ENCODE measurements around the gene SNX8.
A peak's percentile ranks its signal among the peaks of the same experiment; 100 is the strongest.
"Not testable (repeated sequence)": the region's sequence is repeated elsewhere in the genome, so short reads cannot be mapped to it uniquely, and the experiment has no call there.

SNX8 gene, protein sequence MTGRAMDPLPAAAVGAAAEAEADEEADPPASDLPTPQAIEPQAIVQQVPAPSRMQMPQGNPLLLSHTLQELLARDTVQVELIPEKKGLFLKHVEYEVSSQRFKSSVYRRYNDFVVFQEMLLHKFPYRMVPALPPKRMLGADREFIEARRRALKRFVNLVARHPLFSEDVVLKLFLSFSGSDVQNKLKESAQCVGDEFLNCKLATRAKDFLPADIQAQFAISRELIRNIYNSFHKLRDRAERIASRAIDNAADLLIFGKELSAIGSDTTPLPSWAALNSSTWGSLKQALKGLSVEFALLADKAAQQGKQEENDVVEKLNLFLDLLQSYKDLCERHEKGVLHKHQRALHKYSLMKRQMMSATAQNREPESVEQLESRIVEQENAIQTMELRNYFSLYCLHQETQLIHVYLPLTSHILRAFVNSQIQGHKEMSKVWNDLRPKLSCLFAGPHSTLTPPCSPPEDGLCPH

GRCh38 chr7:2314209-2314955, at the start of gene SNX8:
Gene SNX8, minus strand, starts transcription at chr7:2314441. Its CDS starts 20 bp downstream, at chr7:2314421.
- DNase-seq (ENCODE audit: low read depth): peak; percentile 92

GRCh38 chr7:2362385-2363088, 48.3 kb upstream of the SNX8 start:
- DNase-seq (ENCODE audit: low read depth): no peak

DNA sequence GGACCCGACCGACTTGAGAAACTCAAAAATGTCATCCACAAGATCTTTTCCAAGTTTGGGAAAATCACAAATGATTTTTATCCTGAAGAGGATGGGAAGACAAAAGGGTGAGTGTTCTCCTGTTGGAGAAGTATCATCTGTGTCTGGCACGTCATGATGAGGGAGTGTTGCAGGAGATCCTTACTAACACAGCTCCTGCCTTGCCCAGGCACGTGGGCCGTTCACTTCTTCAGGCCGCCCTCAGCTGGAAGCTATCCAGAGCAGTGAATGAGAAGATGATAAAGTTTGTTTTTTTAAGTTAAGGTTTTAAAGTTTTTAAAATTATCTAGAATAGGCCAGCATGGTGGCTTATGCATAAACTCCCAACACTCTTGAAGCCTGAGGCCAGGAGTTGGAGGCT, 46.6 kb upstream of the SNX8 start:
- no peak for DNase-seq (ENCODE audit: low read depth)

DNA sequence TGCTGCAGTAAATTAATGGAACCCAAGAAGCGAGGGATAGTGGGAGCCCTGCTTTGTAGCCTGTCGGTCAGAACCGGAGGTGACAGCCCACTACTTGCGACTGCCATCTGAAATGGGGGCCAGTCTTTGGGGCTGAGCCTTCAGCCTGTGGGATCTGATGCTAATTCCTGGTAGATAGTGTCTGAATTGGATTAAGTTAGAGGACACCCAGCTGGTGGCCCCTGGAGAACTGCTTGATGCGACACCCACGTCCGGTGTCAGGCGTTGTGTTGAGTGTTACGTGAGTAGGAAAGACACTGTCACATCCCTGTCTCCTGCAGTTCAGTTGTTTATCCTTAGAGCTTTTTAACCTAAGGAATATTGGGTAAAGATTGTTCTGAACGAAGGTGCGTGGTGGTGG, 45.4 kb upstream of the SNX8 start:
- DNase-seq (ENCODE audit: low read depth): no peak

DNA sequence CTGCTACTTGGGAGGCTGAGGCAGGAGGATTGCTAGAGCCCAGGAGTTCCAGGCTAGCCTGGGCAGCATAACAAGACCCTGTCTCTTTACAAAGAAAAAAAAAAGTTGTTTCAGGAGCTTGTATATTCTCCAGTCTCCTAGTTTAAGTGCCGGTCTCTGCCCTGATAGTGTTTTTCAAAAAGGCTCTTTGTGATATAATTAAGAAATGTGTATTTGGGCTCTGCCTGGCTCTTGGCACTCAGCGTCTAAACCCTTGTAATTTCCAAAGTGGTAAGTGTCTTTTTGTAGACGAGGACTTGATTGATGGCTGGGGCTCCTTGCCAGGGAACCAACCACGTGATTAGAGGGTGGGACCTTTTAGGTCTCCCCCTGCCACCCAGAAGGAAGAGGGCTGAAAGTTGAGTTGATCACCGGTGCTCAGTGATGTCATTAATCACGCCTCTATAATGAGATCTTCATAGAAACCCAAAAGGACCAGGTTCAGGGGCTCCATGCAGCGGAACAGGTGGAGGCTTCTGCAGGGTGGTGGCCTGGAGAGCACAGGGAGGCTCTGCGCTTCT, 44.8 kb upstream of the SNX8 start:
- DNase-seq (ENCODE audit: low read depth): no peak

DNA sequence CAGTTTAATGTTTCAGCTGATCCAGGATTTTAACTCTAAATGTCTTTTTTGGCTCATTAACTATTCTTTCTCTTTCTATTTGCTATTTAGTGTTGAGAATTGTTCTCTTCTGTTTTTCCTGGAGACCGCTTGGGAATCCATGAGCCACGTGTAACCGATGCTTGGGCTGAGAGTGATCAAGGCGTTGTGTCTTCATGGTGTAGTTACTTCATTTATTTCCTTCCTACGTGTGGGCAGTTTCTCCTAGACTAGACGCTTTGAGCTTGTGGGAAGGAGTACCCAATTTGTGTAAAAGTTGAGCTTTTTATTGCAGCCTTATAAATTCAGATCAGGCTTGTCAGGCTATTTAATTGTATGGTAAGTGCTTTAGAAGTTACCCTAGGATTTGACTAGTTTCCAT, 43.3 kb upstream of the SNX8 start:
- DNase-seq (ENCODE audit: low read depth): no peak

DNA sequence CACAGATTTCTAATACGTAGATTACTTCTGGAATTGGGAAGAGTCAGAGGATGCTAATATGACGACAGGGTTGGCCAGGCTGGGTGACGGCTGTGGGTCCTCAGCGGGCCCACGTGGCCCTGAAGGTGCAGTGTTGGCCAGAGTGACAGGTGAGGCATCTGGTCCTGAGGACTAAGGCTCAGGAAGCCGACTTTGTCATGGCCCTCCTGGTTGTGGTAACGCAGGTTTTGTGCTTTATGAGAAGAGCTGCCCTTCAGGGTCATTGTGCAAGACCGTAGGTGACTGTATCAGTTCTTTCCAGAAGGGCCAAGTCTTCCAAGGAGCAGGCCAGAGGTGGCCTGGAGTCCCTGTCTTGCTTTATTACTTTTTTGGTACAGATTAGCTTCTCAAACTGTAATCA, 42.9 kb upstream of the SNX8 start:
- DNase-seq (ENCODE audit: low read depth): no peak

- DNase-seq (ENCODE audit: low read depth): no peak
Observed at GRCh38 chr7:2355705-2356008, 41.4 kb upstream of the SNX8 start.

GRCh38 chr7:2354939-2355704, 40.9 kb upstream of the SNX8 start:
- no peak for DNase-seq (ENCODE audit: low read depth)

DNA sequence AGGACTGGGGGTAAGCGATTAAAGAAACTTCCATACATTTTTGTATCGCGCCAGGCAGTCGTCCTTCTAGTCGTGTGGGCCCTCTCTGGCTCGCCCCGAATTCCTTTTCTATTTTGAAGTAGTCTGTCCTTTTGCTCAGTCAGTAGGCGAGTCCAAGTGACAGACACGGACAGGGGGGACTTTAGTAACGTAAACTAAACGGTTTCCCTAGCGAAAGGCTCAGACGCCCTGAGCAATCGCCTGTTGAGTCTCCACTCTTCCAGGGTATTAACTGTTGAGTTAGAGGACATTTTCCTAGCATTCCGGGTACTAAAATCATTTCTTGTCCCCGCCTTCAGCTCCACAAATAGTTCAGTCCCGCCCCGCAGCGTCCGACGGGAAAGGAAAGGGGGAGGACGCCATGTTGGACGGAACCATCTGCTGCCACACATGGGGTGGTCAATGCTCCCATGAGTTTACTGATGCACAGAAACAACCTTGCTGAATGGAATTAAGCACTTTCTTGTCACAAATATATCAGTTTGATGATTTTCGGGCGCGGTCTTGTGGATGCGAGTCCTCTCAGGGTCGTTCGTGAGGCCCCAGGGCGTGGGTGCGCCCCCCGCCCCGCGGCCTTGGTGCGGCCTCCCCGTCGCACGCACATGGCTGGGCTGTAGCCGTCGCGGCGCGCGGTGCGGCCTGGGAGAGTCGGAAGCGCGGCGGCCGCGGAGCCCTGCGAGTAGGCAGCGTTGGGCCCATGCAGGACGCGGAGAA, 40.1 kb upstream of the SNX8 start, which contains the start of gene EIF3B:
TSS of gene EIF3B (plus strand) at position 642 of the 753 bp plus-strand sequence. CDS start at position 737, 95 bp downstream.
- peak; percentile 84 for DNase-seq (ENCODE audit: low read depth)

DNA sequence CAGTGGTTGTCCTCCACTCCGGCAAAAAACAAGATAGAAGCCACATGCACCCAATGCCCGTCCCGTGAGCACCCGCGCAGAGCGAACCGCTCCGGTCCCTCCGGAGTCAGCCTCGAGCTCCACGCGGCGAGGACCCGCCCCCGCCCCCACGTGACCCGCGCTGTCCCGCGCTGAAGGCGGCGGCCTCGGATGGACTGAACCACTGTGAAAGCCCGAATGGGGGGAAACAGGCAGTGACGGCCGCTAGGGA, 39.6 kb upstream of the SNX8 start:
- DNase-seq (ENCODE audit: low read depth): peak; percentile 86

- DNase-seq (ENCODE audit: low read depth): no peak
Observed at GRCh38 chr7:2353113-2353935, 39.1 kb upstream of the SNX8 start.

GRCh38 chr7:2350861-2351260, 36.6 kb upstream of the SNX8 start:
- DNase-seq (ENCODE audit: low read depth): no peak

DNA sequence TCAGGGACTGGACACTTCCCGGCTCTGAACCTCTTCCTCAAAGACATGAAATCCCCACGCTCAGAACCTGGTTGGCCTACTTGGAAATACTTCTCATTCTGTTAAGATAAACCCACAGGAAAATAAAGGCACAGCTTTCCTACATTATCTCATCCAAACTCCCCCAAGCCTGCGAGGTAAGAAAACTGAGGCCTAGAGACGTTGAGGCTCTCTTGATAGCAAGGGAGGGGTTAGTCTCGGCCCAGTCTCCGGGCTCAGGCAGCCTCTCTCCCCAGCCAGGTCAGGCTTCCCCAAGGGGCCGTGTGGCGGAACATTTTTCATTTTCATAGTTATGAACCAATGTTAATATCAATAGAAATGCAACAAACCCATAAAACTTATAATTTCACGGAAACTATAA, 35.8 kb upstream of the SNX8 start:
- no peak for DNase-seq (ENCODE audit: low read depth)

DNA sequence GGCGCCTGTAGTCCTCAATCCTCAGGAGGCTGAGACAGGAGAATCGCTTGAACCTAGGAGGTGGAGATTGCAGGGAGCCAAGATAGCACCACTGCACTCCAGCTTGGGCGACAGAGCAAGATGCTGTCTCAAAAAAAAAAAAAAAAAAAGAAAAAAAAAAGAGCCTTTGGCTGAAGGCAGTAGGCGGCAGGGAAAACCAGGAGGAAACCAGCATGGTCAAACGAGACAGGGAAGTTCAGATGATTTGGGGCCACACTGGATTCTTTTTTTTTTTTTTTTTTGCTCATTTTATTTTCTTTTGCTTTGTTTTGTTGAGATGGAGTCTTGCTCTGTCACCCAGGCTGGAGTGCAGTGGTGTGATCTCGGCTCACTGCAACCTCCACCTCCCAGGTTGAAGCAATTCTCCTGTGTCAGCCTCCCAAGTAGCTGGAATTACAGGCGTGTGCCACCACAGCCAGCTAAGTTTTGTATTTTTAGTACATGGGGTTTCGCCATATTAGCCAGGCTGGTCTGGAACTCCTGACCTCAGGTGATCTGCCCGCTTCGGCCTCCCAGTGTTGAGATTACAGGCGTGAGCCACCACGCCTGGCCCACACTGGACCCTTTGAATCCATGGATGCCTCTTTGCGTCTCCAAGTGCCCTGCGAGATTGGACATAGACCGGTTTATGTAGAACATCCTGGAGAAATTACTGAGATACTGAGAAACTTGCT, 33.3 kb upstream of the SNX8 start:
- DNase-seq (ENCODE audit: low read depth): not testable (repeated sequence)

- no peak for DNase-seq (ENCODE audit: low read depth)
Observed at GRCh38 chr7:2336626-2337299, 22.5 kb upstream of the SNX8 start.

DNA sequence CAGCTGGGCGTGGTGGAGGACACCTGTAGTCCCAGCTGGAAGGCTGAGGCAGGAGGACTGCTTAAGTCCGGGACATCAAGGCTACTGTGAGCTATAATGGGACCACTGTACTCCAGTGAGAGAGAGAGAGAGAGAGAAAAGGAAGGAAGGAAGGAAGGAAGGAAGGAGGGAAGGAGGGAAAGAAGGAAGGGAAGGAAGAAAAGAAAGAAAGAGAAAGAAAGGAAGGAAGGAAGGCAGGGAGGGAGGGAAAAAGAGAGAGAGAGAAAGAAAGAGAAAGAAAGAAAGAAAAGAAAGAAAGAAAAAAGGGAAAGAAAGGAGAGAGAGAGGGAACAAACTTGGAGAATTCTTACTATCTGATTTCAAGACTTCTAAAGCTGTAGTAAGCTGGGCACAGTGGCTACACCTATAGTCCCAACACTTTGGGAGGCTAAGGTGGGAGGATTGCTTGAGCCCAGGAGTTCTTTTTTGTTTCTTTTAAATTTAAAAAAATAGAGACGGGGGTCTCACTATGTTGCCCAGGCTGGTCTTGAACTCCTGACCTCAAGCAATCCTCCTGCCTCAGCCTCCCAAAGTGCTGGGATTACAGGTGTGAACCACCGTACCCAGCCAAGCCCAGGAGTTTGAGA, 18.5 kb upstream of the SNX8 start:
- DNase-seq (ENCODE audit: low read depth): not testable (repeated sequence)

GRCh38 chr7:2331707-2332106, 17.5 kb upstream of the SNX8 start:
- DNase-seq (ENCODE audit: low read depth): no peak

- DNase-seq (ENCODE audit: low read depth): no peak
Observed at GRCh38 chr7:2330493-2330892, 16.3 kb upstream of the SNX8 start.

Measured in activated gamma-delta T cell treated with anti-CD3 and anti-CD28 coated beads, Interleukin-2, amount 50 U/mL, for 16 hours (primary cell).